ENCODE results near the gene IRF4. TPM values are rescaled to one million over a fixed set of nuclear protein-coding genes. Genes with fewer than 3 reads are reported as not detected.
"Not testable (repeated sequence)": the region's sequence is repeated elsewhere in the genome, so short reads cannot be mapped to it uniquely, and the experiment has no call there.

Gene IRF4
- total and polyA plus RNA-seq, 4 donors: 0.11 to 1.0 (median 0.42) TPM

DNA sequence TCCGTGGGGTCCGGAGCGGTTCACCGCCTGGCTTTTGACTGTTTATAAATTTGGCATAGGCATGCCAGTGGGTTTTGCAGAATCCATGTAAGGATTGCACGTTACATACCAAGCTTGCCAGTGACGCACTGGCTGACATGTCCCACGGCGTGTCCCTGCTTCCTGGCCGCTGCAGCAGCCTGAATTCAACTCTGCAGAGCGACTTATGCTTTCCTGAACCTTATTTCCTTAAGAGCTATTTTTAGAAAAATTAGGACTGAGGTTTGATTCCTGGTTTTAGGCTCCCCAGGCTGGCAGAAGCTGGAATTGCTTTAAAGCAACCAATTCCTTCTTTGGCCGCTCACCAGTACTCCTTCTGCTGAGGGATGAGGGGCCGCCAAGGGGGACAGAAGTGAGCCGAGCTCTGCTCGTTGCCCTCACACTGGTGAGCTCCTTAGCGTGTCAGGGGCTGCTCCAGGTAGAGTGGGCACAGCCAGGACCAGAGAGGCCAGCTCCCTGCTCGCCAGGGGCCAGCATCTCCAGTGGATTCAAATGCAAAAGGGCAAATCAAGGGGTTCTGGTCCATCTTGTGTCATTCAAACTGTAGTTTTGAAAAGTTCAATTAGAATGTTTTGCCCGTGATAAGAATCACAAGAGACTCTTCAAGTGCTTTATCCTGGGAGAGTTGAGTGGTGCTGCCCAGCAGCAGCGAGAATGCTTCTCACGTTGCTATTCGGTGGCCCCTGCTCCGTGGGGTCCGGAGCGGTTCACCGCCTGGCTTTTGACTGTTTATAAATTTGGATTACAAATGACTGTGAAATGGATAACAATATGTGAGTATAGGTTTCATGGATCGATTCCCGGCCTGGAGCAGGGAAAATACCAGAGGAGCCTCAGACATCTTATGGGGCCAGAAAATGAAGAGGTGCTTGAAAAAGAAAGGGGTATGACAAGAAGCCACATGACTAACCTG lies 17.5 kb upstream of the IRF4 start:
- H3K4me1 ChIP-seq (ENCODE audit: control insufficient read depth, insufficient read depth, low read length): peaks cover 7% of the 10 kb centered on the region
- H3K9me3 ChIP-seq (ENCODE audit: control insufficient read depth, insufficient read depth, low read length): no peaks in the 10 kb centered on the region
- H3K4me3 ChIP-seq (ENCODE audit: low read depth, low read length): no peak overlapping the region
- peak in 2 of 6 donors; percentile 46 to 51 for DNase-seq (ENCODE audit: low read depth in 4 of 6, low spot score in 6 of 6)
- no peak overlapping the region for H3K27ac ChIP-seq (ENCODE audit: low read depth, low read length)
- no peaks in the 10 kb centered on the region for H3K36me3 ChIP-seq (ENCODE audit: control insufficient read depth, insufficient read depth, low read length)
- 69% methylated on average over 26 of the region's 26 CpGs for WGBS (ENCODE audit: insufficient coverage)
- peaks cover 4% of the 10 kb centered on the region for H3K27me3 ChIP-seq (ENCODE audit: control insufficient read depth, insufficient read depth, low read length)

- Histone ChIP-seq H3K9me3 (ENCODE audit: control insufficient read depth, insufficient read depth, low read length) (no peaks in the 10 kb centered on the region), H3K4me3 (ENCODE audit: low read depth, low read length) (no peak overlapping the region), H3K27ac (ENCODE audit: low read depth, low read length) (no peak overlapping the region), H3K27me3 (ENCODE audit: control insufficient read depth, insufficient read depth, low read length) (peaks cover 4% of the 10 kb centered on the region), H3K4me1 (ENCODE audit: control insufficient read depth, insufficient read depth, low read length) (peaks cover 7% of the 10 kb centered on the region), H3K36me3 (ENCODE audit: control insufficient read depth, insufficient read depth, low read length) (no peaks in the 10 kb centered on the region)
- DNase-seq (ENCODE audit: low read depth in 4 of 6, low spot score in 6 of 6): no peak
- WGBS (ENCODE audit: insufficient coverage): 78% methylated on average over 8 of the region's 8 CpGs
Measured at GRCh38 chr6:374956-375355, 16.6 kb upstream of the IRF4 start.

DNA sequence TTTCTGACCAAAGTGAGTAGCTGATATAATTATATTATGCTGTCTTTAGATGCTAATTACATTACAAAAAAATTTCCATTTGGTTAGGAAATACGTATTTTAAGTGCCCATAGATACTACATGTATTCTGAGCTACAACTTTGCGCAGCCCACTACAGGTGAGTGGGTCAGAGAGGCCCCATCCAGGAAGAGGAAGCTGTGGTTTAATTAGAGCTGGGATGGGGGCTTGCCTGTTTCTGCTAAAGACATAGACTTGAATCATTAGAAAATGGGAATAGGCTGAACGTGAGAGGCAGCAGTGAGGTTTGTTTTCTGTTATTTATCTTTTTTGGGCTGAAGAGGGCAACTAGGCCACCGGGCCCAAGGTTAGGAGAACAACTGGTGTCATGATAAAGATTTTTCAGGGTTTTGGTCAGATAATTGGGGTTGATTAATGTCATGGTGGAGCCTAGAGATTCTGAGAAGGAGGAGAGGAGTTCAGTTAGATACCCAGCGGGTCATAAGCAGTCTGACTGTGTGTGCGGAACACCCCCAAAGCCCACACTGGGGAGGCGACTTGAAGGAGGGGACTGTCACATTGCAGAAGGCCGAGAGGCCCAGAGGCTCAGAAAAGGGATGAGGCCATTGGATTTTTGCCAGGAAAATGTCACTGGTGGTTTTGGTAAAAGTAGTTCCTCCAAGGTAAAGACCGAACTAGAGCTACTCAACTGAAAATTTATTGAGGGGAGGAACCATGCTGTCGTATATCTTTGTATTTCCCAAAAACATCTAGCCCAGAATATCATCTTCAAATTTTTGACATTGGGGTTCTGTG lies 14.5 kb upstream of the IRF4 start:
- peaks cover 7% of the 10 kb centered on the region for H3K4me1 ChIP-seq (ENCODE audit: control insufficient read depth, insufficient read depth, low read length)
- DNase-seq (ENCODE audit: low read depth in 4 of 6, low spot score in 6 of 6): no peak
- H3K27ac ChIP-seq (ENCODE audit: low read depth, low read length): no peak overlapping the region
- 72% methylated on average over 8 of the region's 10 CpGs for WGBS (ENCODE audit: insufficient coverage)
- H3K4me3 ChIP-seq (ENCODE audit: low read depth, low read length): no peak overlapping the region
- H3K27me3 ChIP-seq (ENCODE audit: control insufficient read depth, insufficient read depth, low read length): peaks cover 4% of the 10 kb centered on the region
- no peaks in the 10 kb centered on the region for H3K36me3 ChIP-seq (ENCODE audit: control insufficient read depth, insufficient read depth, low read length)
- no peaks in the 10 kb centered on the region for H3K9me3 ChIP-seq (ENCODE audit: control insufficient read depth, insufficient read depth, low read length)

- not testable (repeated sequence) for H3K27ac ChIP-seq (ENCODE audit: low read depth, low read length); H3K4me3 ChIP-seq (ENCODE audit: low read depth, low read length); H3K27me3 ChIP-seq (ENCODE audit: control insufficient read depth, insufficient read depth, low read length); H3K9me3 ChIP-seq (ENCODE audit: control insufficient read depth, insufficient read depth, low read length); H3K36me3 ChIP-seq (ENCODE audit: control insufficient read depth, insufficient read depth, low read length); DNase-seq (ENCODE audit: low read depth in 4 of 6, low spot score in 6 of 6); H3K4me1 ChIP-seq (ENCODE audit: control insufficient read depth, insufficient read depth, low read length)
- WGBS (ENCODE audit: insufficient coverage): 77% methylated on average over 12 of the region's 13 CpGs
Measured at GRCh38 chr6:377641-378020, 13.9 kb upstream of the IRF4 start.

DNA sequence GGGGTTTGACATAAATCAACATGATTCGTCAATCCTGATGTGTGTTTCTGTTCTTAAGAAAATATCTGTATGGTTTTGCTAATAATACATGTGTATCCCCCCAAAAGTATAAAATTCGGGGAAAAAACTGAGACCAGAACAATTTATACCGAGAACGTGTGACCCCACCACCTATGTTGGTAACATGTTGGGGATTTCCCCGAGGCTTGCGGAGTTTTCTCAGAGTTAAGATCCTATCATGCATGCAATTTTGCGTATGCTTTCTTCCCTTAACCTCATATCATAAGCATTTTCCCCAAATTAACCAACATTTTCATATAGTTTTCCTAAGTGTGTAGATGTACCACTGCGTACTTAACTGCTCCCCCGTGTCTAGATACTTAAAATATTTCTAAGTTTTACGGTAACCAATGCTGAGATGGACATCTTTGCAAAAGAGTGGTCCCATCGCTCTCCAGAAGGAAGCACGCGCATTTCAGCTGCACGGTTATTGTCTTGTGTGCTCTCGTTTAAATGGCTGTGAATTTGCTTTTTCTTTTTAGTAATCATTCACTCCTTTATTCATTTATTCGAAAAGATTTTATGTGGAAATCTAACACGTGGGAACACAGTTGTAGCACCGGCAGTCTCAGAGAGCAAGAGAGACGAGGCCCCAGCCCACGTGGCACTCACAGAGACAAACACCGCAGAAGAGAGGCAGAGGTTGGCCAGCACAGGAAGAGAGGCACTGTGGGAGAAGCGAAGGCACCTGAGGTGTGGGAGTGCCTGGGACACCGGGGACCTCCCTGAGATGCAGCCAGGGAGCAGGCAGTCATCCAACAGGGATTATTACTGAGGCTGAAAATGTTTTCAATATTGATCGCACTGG lies 13.2 kb upstream of the IRF4 start:
- Histone ChIP-seq H3K4me3 (ENCODE audit: low read depth, low read length) (no peak overlapping the region), H3K27me3 (ENCODE audit: control insufficient read depth, insufficient read depth, low read length) (no peaks in the 10 kb centered on the region), H3K36me3 (ENCODE audit: control insufficient read depth, insufficient read depth, low read length) (no peaks in the 10 kb centered on the region), H3K27ac (ENCODE audit: low read depth, low read length) (no peak overlapping the region), H3K4me1 (ENCODE audit: control insufficient read depth, insufficient read depth, low read length) (peaks cover 7% of the 10 kb centered on the region), H3K9me3 (ENCODE audit: control insufficient read depth, insufficient read depth, low read length) (no peaks in the 10 kb centered on the region)
- no peak for DNase-seq (ENCODE audit: low read depth in 4 of 6, low spot score in 6 of 6)
- 87% methylated on average over 22 of the region's 24 CpGs for WGBS (ENCODE audit: insufficient coverage)

GRCh38 chr6:378958-379409 lies 12.6 kb upstream of the IRF4 start:
- Histone ChIP-seq H3K9me3 (ENCODE audit: control insufficient read depth, insufficient read depth, low read length) (no peaks in the 10 kb centered on the region), H3K36me3 (ENCODE audit: control insufficient read depth, insufficient read depth, low read length) (no peaks in the 10 kb centered on the region), H3K4me3 (ENCODE audit: low read depth, low read length) (no peak overlapping the region), H3K4me1 (ENCODE audit: control insufficient read depth, insufficient read depth, low read length) (peaks cover 2% of the 10 kb centered on the region), H3K27ac (ENCODE audit: low read depth, low read length) (no peak overlapping the region), H3K27me3 (ENCODE audit: control insufficient read depth, insufficient read depth, low read length) (no peaks in the 10 kb centered on the region)
- no peak for DNase-seq (ENCODE audit: low read depth in 4 of 6, low spot score in 6 of 6)
- WGBS (ENCODE audit: insufficient coverage): 73% methylated on average over 11 of the region's 11 CpGs

DNA sequence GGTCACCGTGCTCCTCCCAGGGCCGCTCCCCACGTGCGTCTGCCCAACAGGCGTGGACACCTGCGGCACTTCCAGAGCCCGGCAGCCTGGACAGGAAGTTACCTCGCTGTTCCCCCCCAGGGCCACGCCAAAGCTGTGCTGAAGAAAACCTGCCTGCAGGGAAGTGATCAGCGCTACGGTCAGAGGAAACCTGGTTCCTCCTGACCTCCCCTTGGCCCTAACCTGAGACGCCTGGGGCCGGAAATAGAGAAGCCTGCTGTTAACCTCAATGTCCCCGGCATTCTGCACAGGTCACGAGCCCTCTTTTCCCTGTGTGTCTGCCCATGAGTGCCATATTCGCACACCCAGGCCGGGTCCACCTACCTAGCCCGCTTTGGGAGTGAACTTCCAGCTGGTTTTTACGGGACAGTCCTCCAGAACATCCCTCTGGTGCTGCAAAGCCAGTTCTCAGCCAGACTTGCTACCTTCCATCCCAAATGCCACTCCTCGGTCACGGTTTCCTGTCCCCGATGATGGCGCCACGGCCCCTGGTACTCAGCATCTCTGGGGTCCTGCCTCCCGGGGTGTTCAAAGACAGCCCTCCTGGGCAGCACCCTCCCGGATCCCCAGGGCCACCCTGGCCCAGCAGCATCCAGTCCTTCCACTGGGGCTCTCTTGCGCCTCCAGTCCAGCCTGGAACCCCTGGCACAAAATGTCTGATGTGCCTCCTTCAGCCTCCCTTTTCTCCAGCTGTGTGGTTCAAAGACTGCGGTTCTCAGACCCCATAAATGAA lies 12.0 kb upstream of the IRF4 start:
- 78% methylated on average over 28 of the region's 28 CpGs for WGBS (ENCODE audit: insufficient coverage)
- no peaks in the 10 kb centered on the region for H3K27me3 ChIP-seq (ENCODE audit: control insufficient read depth, insufficient read depth, low read length)
- DNase-seq (ENCODE audit: low read depth in 4 of 6, low spot score in 6 of 6): no peak
- H3K4me1 ChIP-seq (ENCODE audit: control insufficient read depth, insufficient read depth, low read length): no peaks in the 10 kb centered on the region
- no peaks in the 10 kb centered on the region for H3K36me3 ChIP-seq (ENCODE audit: control insufficient read depth, insufficient read depth, low read length)
- no peak overlapping the region for H3K27ac ChIP-seq (ENCODE audit: low read depth, low read length)
- no peaks in the 10 kb centered on the region for H3K9me3 ChIP-seq (ENCODE audit: control insufficient read depth, insufficient read depth, low read length)
- no peak overlapping the region for H3K4me3 ChIP-seq (ENCODE audit: low read depth, low read length)

DNA sequence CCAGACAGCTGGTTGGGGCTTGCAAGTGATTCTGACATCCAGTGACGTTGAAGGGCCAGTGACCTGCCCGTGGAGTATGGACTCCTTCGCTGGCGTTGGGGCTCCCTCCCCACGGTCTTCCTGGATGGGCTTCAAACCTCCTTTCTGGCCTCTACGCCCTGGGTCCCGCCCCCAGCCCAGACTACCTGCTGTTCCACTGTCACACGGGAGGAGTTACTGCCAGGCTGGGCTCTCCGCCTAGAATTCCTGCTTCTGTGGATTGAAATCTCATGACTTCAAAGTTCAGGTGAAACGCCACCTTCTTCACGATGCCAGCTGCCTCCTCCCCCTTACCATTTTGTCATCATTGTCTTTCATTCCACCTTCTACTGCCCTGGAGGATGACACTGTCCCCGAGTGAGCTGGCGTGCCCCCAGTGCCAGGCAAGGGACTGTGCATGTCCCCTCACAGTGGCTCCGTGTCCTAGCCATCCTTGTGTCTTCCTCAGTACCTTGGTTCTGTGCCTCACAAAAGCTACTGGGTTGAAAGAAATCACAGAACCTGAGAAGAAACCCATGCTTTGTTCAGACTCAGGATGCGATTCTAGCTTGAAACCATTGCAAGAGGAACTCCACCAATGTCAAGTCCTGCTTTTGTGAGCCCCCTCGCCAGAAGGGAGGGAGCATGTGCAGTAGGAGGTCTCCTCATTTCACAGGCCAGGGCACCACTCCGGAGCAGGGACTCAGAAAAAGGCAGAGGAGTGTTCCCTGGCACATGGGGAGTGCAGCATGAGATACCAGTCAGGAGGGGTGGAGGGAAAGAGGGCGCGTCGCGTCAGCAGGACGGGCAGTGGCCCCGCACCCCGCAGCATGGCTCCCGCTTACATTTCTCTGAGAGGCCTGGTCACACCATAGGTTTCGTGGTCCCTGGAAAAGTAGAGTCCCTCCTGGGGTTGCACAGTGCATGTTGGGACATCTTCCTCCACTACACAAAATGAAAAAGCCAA lies 11.0 kb upstream of the IRF4 start:
- Histone ChIP-seq H3K36me3 (ENCODE audit: control insufficient read depth, insufficient read depth, low read length) (no peaks in the 10 kb centered on the region), H3K4me3 (ENCODE audit: low read depth, low read length) (no peak overlapping the region), H3K27ac (ENCODE audit: low read depth, low read length) (no peak overlapping the region), H3K9me3 (ENCODE audit: control insufficient read depth, insufficient read depth, low read length) (no peaks in the 10 kb centered on the region), H3K4me1 (ENCODE audit: control insufficient read depth, insufficient read depth, low read length) (no peaks in the 10 kb centered on the region), H3K27me3 (ENCODE audit: control insufficient read depth, insufficient read depth, low read length) (no peaks in the 10 kb centered on the region)
- DNase-seq (ENCODE audit: low read depth in 4 of 6, low spot score in 6 of 6): no peak
- 78% methylated on average over 26 of the region's 26 CpGs for WGBS (ENCODE audit: insufficient coverage)

All from spinal cord (tissue), 10 donors.